Hematopoietic multipotent progenitor cell treated with erythropoietin and hydrocortisone succinate and interleukin-3 and kit ligand, for 6 days (in vitro differentiated cells): ENCODE measurements around the gene TGIF2LY.
"Not testable (repeated sequence)": the region's sequence is repeated elsewhere in the genome, so short reads cannot be mapped to it uniquely, and the experiment has no call there.

Experiments used
- DNase-seq: peaks from one replicate; pipeline ENCODE4 v3.0.0-alpha.2; 2015

Gene TGIF2LY

DNA sequence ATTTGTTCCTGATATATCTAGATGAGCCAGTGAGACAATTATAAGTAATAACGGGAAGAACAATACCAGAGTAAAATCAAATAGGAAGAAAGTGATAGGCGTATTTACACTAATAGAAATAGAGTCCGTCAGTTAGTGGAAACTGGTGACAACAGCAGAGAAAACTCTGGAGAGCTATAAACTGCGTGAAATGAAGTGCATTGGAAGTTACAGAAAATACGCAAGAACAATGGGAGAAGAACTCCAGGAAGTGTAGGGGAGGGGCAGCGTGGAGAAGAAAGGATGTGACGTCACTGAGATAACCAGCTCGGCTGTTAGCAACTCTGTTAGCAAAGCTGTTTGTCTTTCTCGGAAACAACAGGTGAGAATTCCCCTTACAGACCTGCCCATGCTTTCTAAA is at the start of gene TGIF2LY:
Gene TGIF2LY (plus strand): TSS at position 301 of the 400 bp plus-strand sequence. CDS start 178 bp downstream, outside the sequence.
- DNase-seq = not testable (repeated sequence)
